Breast epithelium (tissue), 4 donors: ENCODE data around the gene SETD3. TPM values are rescaled to one million over a fixed set of nuclear protein-coding genes. Genes with fewer than 3 reads are reported as not detected.

Experiments
- DNase-seq, 2 donors: peaks; one replicate each; pipeline ENCODE4 v3.0.0-alpha.2; 2019; ENCODE audit warnings: low spot score in 2 of 2
- H3K27ac ChIP-seq, 2 donors: fragments of 200-600 bp; sonication (generic) in 1 of 2; one replicate each; pipeline ENCODE4 v1.5.1; 2016 to 2019; ENCODE audit warnings: mild to moderate bottlenecking in 1 of 2
- H3K27me3 ChIP-seq, 2 donors: fragments of 200-600 bp; sonication (generic) in 1 of 2; one replicate each; pipeline versions ENCODE4 v1.5.1 to v1.6.0; 2017 to 2019; ENCODE audit warnings: control low read depth in 1 of 2, mild to moderate bottlenecking in 1 of 2
- H3K36me3 ChIP-seq: fragments of 200-600 bp; one replicate; pipeline ENCODE4 v1.5.1; 2019
- H3K4me1 ChIP-seq, 2 donors: fragments of 200-600 bp; sonication (generic); one replicate each; pipeline ENCODE4 v1.5.1; 2016 to 2019; ENCODE audit warnings: control low read depth in 1 of 2
- H3K4me3 ChIP-seq, 3 donors: fragments of 200-600 bp; sonication (generic); 1 replicate in 2 of 3; 2 replicates in 1 of 3; pipeline ENCODE4 v1.5.1; 2016 to 2019; ENCODE audit warnings: mild to moderate bottlenecking in 3 of 3, moderate library complexity in 2 of 3
- H3K9me3 ChIP-seq, 2 donors: fragments of 200-600 bp; sonication (generic) in 1 of 2; one replicate each; pipeline ENCODE4 v1.5.1; 2016 to 2019; ENCODE audit warnings: control low read depth in 1 of 2
- CTCF ChIP-seq, 3 donors: fragments of 450-650 bp; IDR thresholded peaks; one replicate each; pipeline ENCODE4 v1.5.1; 2016 to 2017; ENCODE audit warnings: antibody characterized with exemption in 3 of 3, mild to moderate bottlenecking in 3 of 3, moderate library complexity in 3 of 3
- POLR2A ChIP-seq: fragments of 450-650 bp; IDR thresholded peaks from one replicate; pipeline ENCODE4 v1.6.1; 2016; ENCODE audit warnings: antibody characterized with exemption, mild to moderate bottlenecking, moderate library complexity
- POLR2AphosphoS5 ChIP-seq, 3 donors: sonication (generic); formaldehyde crosslinking; IDR thresholded peaks; one replicate each; pipeline ENCODE4 v1.6.1; 2017; ENCODE audit warnings: antibody characterized with exemption in 3 of 3
- intact Hi-C: fragments of 100-400 bp; cut with DNase I; formaldehyde crosslinking; loops from one replicate; pipeline ENCODE4 v1.15.1; 2023; ENCODE audit warnings: low total_unique reads
- total RNA-seq, 3 donors: library from RNA; depleted of rRNA; stranded (reverse); fragments of >200 nt; gene quantifications; one replicate each; pipeline ENCODE4 v1.1.0, GENCODE V29; 2016

Gene SETD3
- total RNA-seq, 3 donors from 2014 or later = 79.0 to 101 (median 89.9) TPM

- Histone ChIP-seq H3K27ac (no peak overlapping the region), H3K4me1 (no peaks in the 10 kb centered on the region), H3K36me3 (no peaks in the 10 kb centered on the region), H3K9me3 (no peaks in the 10 kb centered on the region), H3K4me3 (no peak overlapping the region), H3K27me3 (no peaks in the 10 kb centered on the region)
- DNase-seq = no peak
- TF ChIP-seq CTCF (IDR thresholded peaks at IDR 0.05) = no peak
- TF ChIP-seq POLR2A = no peak
- TF ChIP-seq POLR2AphosphoS5 (IDR thresholded peaks at IDR 0.05) = no peak
- intact Hi-C loops = no loop called here
Observed at GRCh38 chr14:99374964-99375363, 105.7 kb downstream of the SETD3 start.

GRCh38 chr14:99363616-99364290 lies 116.9 kb downstream of the SETD3 start:
- TF ChIP-seq CTCF (IDR thresholded peaks at IDR 0.05) = no peak
- TF ChIP-seq POLR2A = no peak
- TF ChIP-seq POLR2AphosphoS5 (IDR thresholded peaks at IDR 0.05) = no peak
- no peaks in the 10 kb centered on the region for H3K9me3 ChIP-seq
- no peak for DNase-seq
- no peaks in the 10 kb centered on the region for H3K27me3 ChIP-seq
- intact Hi-C loops = no loop called here
- no peaks in the 10 kb centered on the region for H3K4me1 ChIP-seq
- no peaks in the 10 kb centered on the region for H3K36me3 ChIP-seq
- no peak overlapping the region for H3K27ac ChIP-seq
- H3K4me3 ChIP-seq = no peak overlapping the region

- DNase-seq = no peak
- TF ChIP-seq POLR2A (no peak), POLR2AphosphoS5 (IDR thresholded peaks at IDR 0.05) (no peak), CTCF (IDR thresholded peaks at IDR 0.05) (no peak)
- H3K27ac ChIP-seq = no peak overlapping the region
- intact Hi-C loops = no loop called here
- no peaks in the 10 kb centered on the region for H3K9me3 ChIP-seq
- no peaks in the 10 kb centered on the region for H3K4me1 ChIP-seq
- H3K36me3 ChIP-seq = no peaks in the 10 kb centered on the region
- H3K4me3 ChIP-seq = no peak overlapping the region
- no peaks in the 10 kb centered on the region for H3K27me3 ChIP-seq
Observed at GRCh38 chr14:99363051-99363450, 117.6 kb downstream of the SETD3 start.

GRCh38 chr14:99361596-99362215 lies 119.0 kb downstream of the SETD3 start:
- Histone ChIP-seq H3K4me3 (no peak overlapping the region), H3K9me3 (no peaks in the 10 kb centered on the region), H3K36me3 (no peaks in the 10 kb centered on the region), H3K27me3 (no peaks in the 10 kb centered on the region), H3K4me1 (no peaks in the 10 kb centered on the region), H3K27ac (no peak overlapping the region)
- TF ChIP-seq POLR2AphosphoS5 (IDR thresholded peaks at IDR 0.05) (no peak), CTCF (IDR thresholded peaks at IDR 0.05) (no peak), POLR2A (no peak)
- intact Hi-C loops = no loop called here
- DNase-seq = no peak

- H3K4me1 ChIP-seq = no peaks in the 10 kb centered on the region
- no peaks in the 10 kb centered on the region for H3K9me3 ChIP-seq
- intact Hi-C loops = no loop called here
- H3K27me3 ChIP-seq = no peaks in the 10 kb centered on the region
- no peak overlapping the region for H3K27ac ChIP-seq
- H3K4me3 ChIP-seq = no peak overlapping the region
- no peak for DNase-seq
- H3K36me3 ChIP-seq = no peaks in the 10 kb centered on the region
- TF ChIP-seq CTCF (IDR thresholded peaks at IDR 0.05) (no peak), POLR2AphosphoS5 (IDR thresholded peaks at IDR 0.05) (no peak), POLR2A (no peak)
Observed at GRCh38 chr14:99360774-99361595, 119.7 kb downstream of the SETD3 start.
